OCI-LY7 (cell line): ENCODE results near the gene CEBPG. TPM values are rescaled to one million over a fixed set of nuclear protein-coding genes. Genes with fewer than 3 reads are reported as not detected.

ENCODE experiments used
- BruUV-seq: library from RNA; stranded (reverse); fragments of 400-500 nt; replicated peaks from 2 replicates; lab custom pipeline; 2021; lab: Mats Ljungman, UMichigan
- CTCF ChIA-PET: fragments of 300-600 bp; sonication (Branson Sonifier 250); formaldehyde crosslinking; loops from one replicate; lab custom pipeline; 2022; ENCODE audit warnings: antibody characterized with exemption; ENCODE audit not compliant: unreplicated experiment; lab: Charles Lee
- POLR2A ChIA-PET: fragments of 300-600 bp; sonication (Branson Sonifier 250); formaldehyde crosslinking; loops from one replicate; lab custom pipeline; 2022; ENCODE audit warnings: antibody characterized with exemption; lab: Charles Lee
- DNase-seq: peaks from one replicate; pipeline ENCODE4 v3.0.0-alpha.2; 2015; ENCODE audit warnings: low spot score
- H2AFZ ChIP-seq: fragments of 200-600 bp; sonication (generic), shearing (Covaris generic); 2 replicates; pipeline ENCODE4 v1.6.1; 2014; ENCODE audit warnings: mild to moderate bottlenecking, antibody characterized with exemption, low read length, moderate library complexity
- H3K27ac ChIP-seq: fragments of 200-600 bp; sonication (generic); 2 replicates; pipeline ENCODE4 v1.5.1; 2014; ENCODE audit warnings: mixed run types, low read depth, mild to moderate bottlenecking, moderate library complexity, low read length, inconsistent platforms; ENCODE audit not compliant: poor library complexity, severe bottlenecking
- H3K36me3 ChIP-seq: fragments of 200-600 bp; sonication (generic); 2 replicates; pipeline ENCODE4 v1.6.1; 2014; ENCODE audit warnings: mild to moderate bottlenecking, antibody characterized with exemption, low read length, moderate library complexity, mixed read lengths; ENCODE audit not compliant: insufficient read depth
- H3K4me1 ChIP-seq: fragments of 200-600 bp; sonication (generic); 2 replicates; pipeline ENCODE4 v1.5.1; 2014; ENCODE audit warnings: mild to moderate bottlenecking, low read length; ENCODE audit not compliant: insufficient read depth, poor library complexity, severe bottlenecking
- H3K4me2 ChIP-seq: fragments of 200-600 bp; sonication (generic); 2 replicates; pipeline ENCODE4 v1.6.1; 2014; ENCODE audit warnings: mild to moderate bottlenecking, low read length
- H3K4me3 ChIP-seq: fragments of 200-600 bp; sonication (generic); 2 replicates; pipeline ENCODE4 v1.5.1; 2014; ENCODE audit warnings: mild to moderate bottlenecking, low read depth, low read length; ENCODE audit not compliant: poor library complexity, severe bottlenecking
- H3K79me2 ChIP-seq: fragments of 200-600 bp; sonication (generic); 2 replicates; pipeline ENCODE4 v1.6.1; 2016; ENCODE audit warnings: low read depth, mild to moderate bottlenecking, low read length, moderate library complexity, mixed read lengths; ENCODE audit not compliant: insufficient read depth
- H3K9me2 ChIP-seq: fragments of 200-600 bp; sonication (generic); 2 replicates; pipeline ENCODE4 v1.6.1; 2016; ENCODE audit warnings: mild to moderate bottlenecking, low read length, mixed read lengths; ENCODE audit not compliant: insufficient read depth
- H3K9me3 ChIP-seq: fragments of 200-600 bp; sonication (generic); 2 replicates; pipeline ENCODE4 v1.6.1; 2014; ENCODE audit warnings: mild to moderate bottlenecking, mixed run types, low read length, mixed read lengths
- H4K20me1 ChIP-seq: fragments of 200-600 bp; sonication (generic); 2 replicates; pipeline ENCODE4 v1.6.1; 2014; ENCODE audit warnings: mild to moderate bottlenecking, antibody characterized with exemption, low read length, moderate library complexity, mixed read lengths; ENCODE audit not compliant: insufficient read depth
- CTCF ChIP-seq: fragments of 200-600 bp; sonication (generic); conservative IDR thresholded peaks from 2 replicates; pipeline ENCODE4 v1.5.1; 2014; ENCODE audit warnings: mild to moderate bottlenecking, antibody characterized with exemption, low read length, moderate library complexity, mixed read lengths
- EZH2phosphoT487 ChIP-seq: fragments of 200-600 bp; sonication (generic); IDR thresholded peaks from 2 replicates; pipeline ENCODE4 v1.6.1; 2018; ENCODE audit warnings: low read depth, borderline replicate concordance, mild to moderate bottlenecking, mixed run types, antibody characterized with exemption, low read length, moderate library complexity, mixed read lengths
- intact Hi-C: fragments of 100-400 bp; cut with micrococcal nuclease; formaldehyde crosslinking; loops from one replicate; pipeline ENCODE4 v1.10.0; 2022; ENCODE audit not compliant: unreplicated experiment
- total RNA-seq, 2 experiments: library from RNA; depleted of rRNA in 1 of 2; stranded (reverse); fragments of >200 nt in 1 of 2; shearing (Covaris generic) in 1 of 2; gene quantifications; 2 replicates each; pipeline ENCODE4 v1.2.3, GENCODE V29; 2014 to 2022

CEBPG gene
- total RNA-seq, 2 experiments from 2014 or later: 44.9 to 45.1 TPM

GRCh38 chr19:33343859-33344572 is 29.5 kb upstream of the CEBPG start:
- TF ChIP-seq CTCF (no peak), EZH2phosphoT487 (no peak)
- Histone ChIP-seq H3K27ac (no peak overlapping the region), H3K4me1 (no peaks in the 10 kb centered on the region), H3K4me3 (no peak overlapping the region), H3K9me2 (no peaks in the 10 kb centered on the region), H3K9me3 (no peaks in the 10 kb centered on the region), H4K20me1 (no peaks in the 10 kb centered on the region), H2AFZ (no peak overlapping the region), H3K4me2 (no peak overlapping the region), H3K79me2 (no peaks in the 10 kb centered on the region), H3K36me3 (no peaks in the 10 kb centered on the region)
- intact Hi-C loops: no loop called here
- CTCF ChIA-PET: no interaction called here
- DNase-seq: no peak
- POLR2A ChIA-PET: no interaction called here
- no TSS peak for BruUV-seq

DNA sequence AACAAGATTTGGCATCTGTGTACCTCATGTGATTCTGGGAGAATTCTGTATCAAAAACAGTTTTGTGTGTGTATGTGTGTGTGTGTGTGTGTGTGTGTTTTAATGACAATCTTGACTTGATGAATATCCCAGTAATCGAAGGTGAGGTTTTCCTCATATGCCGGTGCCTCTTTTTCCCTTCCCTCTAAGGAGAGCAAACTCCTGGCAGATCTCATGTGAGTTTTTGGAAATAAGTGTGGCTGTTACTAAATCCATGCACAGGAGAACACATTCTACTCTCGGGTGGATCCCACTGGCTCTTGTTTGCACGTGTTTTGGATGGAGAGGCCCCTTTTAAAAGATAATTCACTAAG is 29.0 kb upstream of the CEBPG start:
- H4K20me1 ChIP-seq: no peaks in the 10 kb centered on the region
- no peaks in the 10 kb centered on the region for H3K36me3 ChIP-seq
- H3K79me2 ChIP-seq: no peaks in the 10 kb centered on the region
- no peak overlapping the region for H3K27ac ChIP-seq
- BruUV-seq: no TSS peak
- ChIA-PET POLR2A (no interaction called here), CTCF (no interaction called here)
- TF ChIP-seq EZH2phosphoT487: no peak
- TF ChIP-seq CTCF: no peak
- H3K9me2 ChIP-seq: no peaks in the 10 kb centered on the region
- no peaks in the 10 kb centered on the region for H3K4me1 ChIP-seq
- intact Hi-C loops: no loop called here
- H2AFZ ChIP-seq: no peak overlapping the region
- no peak overlapping the region for H3K4me2 ChIP-seq
- H3K9me3 ChIP-seq: no peaks in the 10 kb centered on the region
- H3K4me3 ChIP-seq: no peak overlapping the region
- DNase-seq: no peak

DNA sequence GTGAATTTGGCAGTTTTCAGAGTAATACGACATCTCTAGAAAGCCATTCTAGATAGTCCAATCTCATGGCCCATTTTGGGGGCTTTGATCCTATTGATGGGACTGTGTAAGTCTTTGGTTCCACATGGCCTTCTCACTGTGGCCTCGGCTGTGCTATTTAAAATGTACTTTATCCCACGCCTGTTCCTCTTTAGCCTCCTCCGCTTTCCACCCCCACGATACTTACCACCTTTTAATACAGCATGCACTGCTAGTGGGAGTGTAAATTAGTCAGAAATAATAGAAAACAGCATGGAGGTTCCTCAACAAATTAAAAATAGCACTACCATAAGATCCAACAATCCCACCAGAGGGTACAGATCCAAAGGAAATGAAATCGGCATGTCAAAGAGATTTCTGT is 28.3 kb upstream of the CEBPG start:
- Histone ChIP-seq H3K4me2 (no peak overlapping the region), H3K9me3 (no peaks in the 10 kb centered on the region), H3K79me2 (no peaks in the 10 kb centered on the region), H3K36me3 (no peaks in the 10 kb centered on the region), H2AFZ (no peak overlapping the region), H4K20me1 (no peaks in the 10 kb centered on the region), H3K9me2 (no peaks in the 10 kb centered on the region), H3K4me3 (no peak overlapping the region), H3K4me1 (no peaks in the 10 kb centered on the region), H3K27ac (no peak overlapping the region)
- DNase-seq: no peak
- CTCF ChIA-PET: no interaction called here
- no TSS peak for BruUV-seq
- intact Hi-C loops: no loop called here
- no peak for TF ChIP-seq EZH2phosphoT487
- POLR2A ChIA-PET: no interaction called here
